Measurements from ENCODE around the gene PALM.

The PALM gene

DNA sequence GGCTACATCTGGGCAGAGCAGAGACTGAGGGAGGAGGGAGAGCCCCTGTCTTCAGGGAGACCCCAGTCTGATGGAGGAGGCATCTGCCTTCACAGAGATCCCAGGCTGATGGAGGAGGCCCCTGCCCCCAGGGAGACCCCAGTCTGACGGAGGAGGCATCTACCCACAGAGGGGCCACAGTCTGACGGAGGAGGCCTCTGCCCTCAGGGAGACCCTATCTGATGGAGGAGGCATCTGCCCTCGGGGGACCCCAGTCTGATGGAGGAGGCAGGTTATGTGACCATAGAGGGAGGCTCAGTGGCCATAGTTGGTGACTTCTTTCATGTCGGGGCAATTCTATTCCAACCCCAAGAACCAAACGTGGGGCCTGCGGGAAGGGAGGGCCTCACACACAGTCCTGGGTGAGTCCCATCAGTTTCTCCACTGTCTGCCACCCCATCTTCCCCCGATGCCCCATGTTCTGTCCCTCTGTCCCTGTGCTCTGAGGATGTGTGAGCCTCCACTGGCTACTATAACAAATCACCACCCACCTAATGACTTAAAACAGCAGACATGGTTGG is 56.5 kb downstream of the PALM start:
- in situ Hi-C loops (cut with MboI; ENCODE audit: low pct_unique_long_range_greater_than_20kb, low sequenced_read_pairs): no loop called here
- DNase-seq: no peak

DNA sequence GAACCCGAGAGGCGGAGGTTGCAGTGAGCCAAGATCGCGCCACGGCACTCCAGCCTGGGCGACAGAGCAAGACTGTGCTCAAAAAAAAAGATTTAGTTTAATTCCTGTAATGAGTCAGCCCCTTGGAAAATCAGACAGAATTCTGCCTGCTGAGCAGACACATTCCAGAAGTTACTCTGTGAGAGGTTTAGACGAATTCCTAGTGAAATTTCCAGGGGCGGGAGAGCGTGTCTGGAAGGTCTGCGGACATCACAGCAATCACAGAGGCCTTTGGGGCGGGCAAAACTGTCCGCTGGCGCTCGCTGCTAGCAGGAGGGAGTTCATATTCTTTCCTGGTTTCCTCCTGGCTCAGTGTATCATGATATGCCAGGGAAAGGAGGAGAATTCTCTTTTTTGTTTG is 59.7 kb downstream of the PALM start:
- in situ Hi-C loops (cut with MboI; ENCODE audit: low pct_unique_long_range_greater_than_20kb, low sequenced_read_pairs): no loop called here
- no peak for DNase-seq

- DNase-seq: no peak
- in situ Hi-C loops (cut with MboI; ENCODE audit: low pct_unique_long_range_greater_than_20kb, low sequenced_read_pairs): no loop called here
These were observed 60.9 kb downstream of the PALM start for GRCh38 chr19:769616-770015.

- in situ Hi-C loops (cut with MboI; ENCODE audit: low pct_unique_long_range_greater_than_20kb, low sequenced_read_pairs): no loop called here
- peak; percentile 58 for DNase-seq
These were observed 62.6 kb downstream of the PALM start for GRCh38 chr19:771332-771785.

DNA sequence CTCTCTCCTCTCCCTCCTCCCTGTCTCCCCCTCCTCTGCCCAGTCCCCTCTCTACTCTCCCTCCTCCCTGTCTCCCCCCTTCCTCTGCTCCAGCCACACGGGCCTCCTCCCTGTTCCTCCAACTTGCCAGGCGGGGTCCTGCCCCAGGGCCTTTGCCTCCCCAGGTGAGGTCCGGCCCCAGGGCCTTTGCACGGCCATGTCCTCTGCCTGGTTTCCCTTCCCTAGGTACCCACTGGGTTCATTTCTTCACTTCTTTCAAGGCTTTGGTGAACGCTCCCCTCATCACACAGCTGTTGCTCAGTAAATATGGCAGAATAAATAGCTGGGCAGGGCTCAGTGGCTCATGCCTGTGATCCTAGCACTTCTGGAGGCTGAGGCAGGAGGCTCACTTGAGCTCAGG is 63.3 kb downstream of the PALM start:
- in situ Hi-C loops (cut with MboI; ENCODE audit: low pct_unique_long_range_greater_than_20kb, low sequenced_read_pairs): no loop called here
- no peak for DNase-seq

- DNase-seq: no peak
- in situ Hi-C loops (cut with MboI; ENCODE audit: low pct_unique_long_range_greater_than_20kb, low sequenced_read_pairs): no loop called here
These were observed 64.1 kb downstream of the PALM start for GRCh38 chr19:772730-773436.

DNA sequence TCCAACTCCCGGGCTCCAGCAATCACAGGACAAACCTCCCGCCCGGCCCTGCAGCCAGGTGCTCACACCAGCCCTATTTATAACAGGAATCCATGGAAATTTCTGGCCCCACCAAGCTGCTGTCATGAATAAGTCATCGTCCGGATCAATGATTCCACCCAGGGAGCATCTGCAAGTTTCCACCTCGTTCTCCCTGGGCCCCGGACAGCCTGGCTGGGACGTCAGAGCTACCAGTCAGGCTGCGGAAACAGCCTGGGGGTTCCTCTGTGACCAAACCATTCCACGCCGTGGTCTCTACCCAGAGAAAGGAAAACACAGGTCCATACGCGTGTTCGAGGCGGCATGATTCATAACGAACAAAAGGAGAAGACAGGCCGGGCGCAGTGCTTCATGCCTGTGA is 67.8 kb downstream of the PALM start:
- in situ Hi-C loops (cut with MboI; ENCODE audit: low pct_unique_long_range_greater_than_20kb, low sequenced_read_pairs): no loop called here
- DNase-seq: no peak

GRCh38 chr19:778910-779653 is 70.3 kb downstream of the PALM start:
- DNase-seq: no peak
- in situ Hi-C loops (cut with MboI; ENCODE audit: low pct_unique_long_range_greater_than_20kb, low sequenced_read_pairs): no loop called here

GRCh38 chr19:780935-781334 is 72.2 kb downstream of the PALM start:
- in situ Hi-C loops (cut with MboI; ENCODE audit: low pct_unique_long_range_greater_than_20kb, low sequenced_read_pairs): no loop called here
- DNase-seq: no peak

- in situ Hi-C loops (cut with MboI; ENCODE audit: low pct_unique_long_range_greater_than_20kb, low sequenced_read_pairs): no loop called here
- no peak for DNase-seq
These were observed 73.1 kb downstream of the PALM start for GRCh38 chr19:781800-782184.

GRCh38 chr19:782185-782877 is 73.6 kb downstream of the PALM start:
- in situ Hi-C loops (cut with MboI; ENCODE audit: low pct_unique_long_range_greater_than_20kb, low sequenced_read_pairs): no loop called here
- no peak for DNase-seq

GRCh38 chr19:782878-783668 is 74.3 kb downstream of the PALM start:
- in situ Hi-C loops (cut with MboI; ENCODE audit: low pct_unique_long_range_greater_than_20kb, low sequenced_read_pairs): no loop called here

DNA sequence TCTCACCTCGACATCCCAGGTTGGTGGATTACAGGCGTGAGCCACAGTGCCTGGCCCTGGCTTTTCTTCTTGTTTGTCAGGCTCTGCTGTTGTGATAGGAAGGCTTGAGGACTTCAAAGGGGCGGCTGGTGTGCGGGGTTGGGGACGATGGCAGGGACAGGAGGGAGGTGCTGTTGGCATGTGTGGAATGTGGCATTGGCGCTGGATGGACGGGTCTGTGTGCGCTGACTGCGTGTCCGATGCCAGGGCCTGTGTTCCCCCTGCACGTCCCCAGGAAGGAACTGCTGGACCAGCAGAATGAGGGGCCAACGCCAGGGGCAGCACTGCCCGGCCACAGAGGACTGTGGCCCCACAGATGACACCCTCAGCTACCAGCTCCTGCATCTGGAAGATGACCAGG is 75.8 kb downstream of the PALM start:
- DNase-seq: no peak
- in situ Hi-C loops (cut with MboI; ENCODE audit: low pct_unique_long_range_greater_than_20kb, low sequenced_read_pairs): no loop called here

More at GRCh38 chr19:782878-783668, 74.3 kb downstream of the PALM start:
- DNase-seq: no peak

DNA sequence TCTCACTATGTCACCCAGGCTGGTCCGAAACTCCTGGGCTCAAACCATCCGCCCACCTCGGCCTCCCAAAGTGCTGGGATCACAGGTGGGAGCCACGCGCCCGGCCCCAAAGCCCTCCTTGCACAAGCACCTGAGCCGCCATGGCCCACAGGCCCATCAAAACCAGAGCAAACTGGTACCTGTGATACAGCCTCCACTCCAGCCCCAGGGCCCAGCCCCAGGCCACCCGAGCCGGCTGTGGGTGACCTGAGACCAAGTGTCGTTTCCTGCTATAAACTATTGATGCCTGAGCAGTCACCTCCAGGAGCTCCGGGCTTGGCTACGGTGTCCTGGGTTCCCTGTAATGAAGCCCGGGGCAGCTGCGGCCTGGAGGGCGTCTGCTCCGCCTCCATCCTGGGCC is 78.8 kb downstream of the PALM start:
- in situ Hi-C loops (cut with MboI; ENCODE audit: low pct_unique_long_range_greater_than_20kb, low sequenced_read_pairs): no loop called here
- DNase-seq: no peak

- in situ Hi-C loops (cut with MboI; ENCODE audit: low pct_unique_long_range_greater_than_20kb, low sequenced_read_pairs): no loop called here
- no peak for DNase-seq
These were observed 79.9 kb downstream of the PALM start for GRCh38 chr19:788686-788982.

GRCh38 chr19:788983-789700 is 80.4 kb downstream of the PALM start:
- in situ Hi-C loops (cut with MboI; ENCODE audit: low pct_unique_long_range_greater_than_20kb, low sequenced_read_pairs): no loop called here
- no peak for DNase-seq

GRCh38 chr19:789701-790060 is 80.9 kb downstream of the PALM start:
- no peak for DNase-seq
- in situ Hi-C loops (cut with MboI; ENCODE audit: low pct_unique_long_range_greater_than_20kb, low sequenced_read_pairs): no loop called here

DNA sequence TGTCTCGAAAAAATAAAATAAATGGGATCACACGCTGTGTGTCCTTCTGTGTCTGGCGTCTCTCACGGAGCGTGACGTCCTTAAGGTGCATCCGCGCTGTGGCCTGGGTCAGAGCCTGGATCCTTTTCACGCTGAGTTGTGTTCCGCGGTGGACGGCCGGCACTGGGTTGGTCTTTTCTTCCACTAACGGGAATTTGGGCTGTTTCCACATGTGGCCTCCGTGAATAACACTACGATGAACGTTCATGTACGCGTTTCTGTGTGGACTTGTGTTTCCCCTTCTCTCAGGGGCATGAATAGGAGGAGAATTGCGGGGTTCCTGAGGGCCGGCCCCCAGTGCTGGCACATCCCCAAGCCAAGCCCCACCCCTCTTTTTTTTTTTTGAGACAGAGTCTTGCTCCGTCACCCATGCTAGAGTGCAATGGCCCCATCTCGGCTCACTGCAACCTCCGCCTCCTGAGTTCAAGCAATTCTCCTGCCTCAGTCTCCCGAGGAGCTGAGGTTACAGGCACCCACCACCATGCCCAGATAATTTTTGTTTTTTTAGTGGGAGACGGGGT is 82.4 kb downstream of the PALM start:
- in situ Hi-C loops (cut with MboI; ENCODE audit: low pct_unique_long_range_greater_than_20kb, low sequenced_read_pairs): no loop called here
- no peak for DNase-seq
